K562 (cell line): ENCODE data around the gene ZNF202. TPM values are rescaled to one million over a fixed set of nuclear protein-coding genes. Genes with fewer than 3 reads are reported as not detected.
A peak's percentile ranks its signal among the peaks of the same experiment; 100 is the strongest.

Experiments
- ARID1B ChIP-seq: fragments of 450-650 bp; IDR thresholded peaks from 2 replicates; pipeline ENCODE4 v1.6.1; 2016; ENCODE audit warnings: antibody characterized with exemption, mild to moderate bottlenecking, inconsistent platforms
- CBFB ChIP-seq: sonication (generic); formaldehyde crosslinking; IDR thresholded peaks from 2 replicates; pipeline ENCODE4 v1.4.0; 2020; ENCODE audit warnings: mild to moderate bottlenecking, missing genetic modification reagents
- CTBP1 ChIP-seq: fragments of 450-650 bp; IDR thresholded peaks from 2 replicates; pipeline ENCODE4 v1.6.1; 2016; ENCODE audit warnings: borderline replicate concordance
- HMBOX1 ChIP-seq: sonication (generic); IDR thresholded peaks from 2 replicates; pipeline ENCODE4 v1.6.1; 2016
- HMGN3 ChIP-seq: IDR thresholded peaks from 2 replicates; pipeline ENCODE4 v1.6.1; 2011; ENCODE audit warnings: borderline replicate concordance, low read depth, mild to moderate bottlenecking, mixed read lengths, low read length; ENCODE audit not compliant: insufficient read length; ENCODE audit errors: extremely low read depth
- KDM5B ChIP-seq: fragments of 200-600 bp; sonication (generic); IDR thresholded peaks from 2 replicates; pipeline ENCODE4 v1.6.1; 2012; ENCODE audit warnings: low read depth, mild to moderate bottlenecking, moderate library complexity, low read length, control low read depth, inconsistent platforms; ENCODE audit not compliant: insufficient replicate concordance
- KLF10 ChIP-seq: fragments of 250-450 bp; sonication (Bioruptor Pico); IDR thresholded peaks from 2 replicates; pipeline ENCODE4 v1.6.1; 2021; ENCODE audit warnings: matching md5 sums
- KLF13 ChIP-seq: fragments of 450-650 bp; IDR thresholded peaks from 2 replicates; pipeline ENCODE4 v1.6.1; 2016; ENCODE audit warnings: missing genetic modification characterization, low read depth, mild to moderate bottlenecking, missing compliant biosample characterization, moderate library complexity, borderline replicate concordance
- MCM7 ChIP-seq, 2 experiments: fragments of 450-650 bp; IDR thresholded peaks; 2 replicates each; pipeline ENCODE4 v1.6.1; 2016 to 2018
- NR0B1 ChIP-seq: fragments of 450-650 bp; IDR thresholded peaks from one replicate; pipeline ENCODE4 v1.6.1; 2018; ENCODE audit warnings: mild to moderate bottlenecking, moderate library complexity; ENCODE audit not compliant: partially characterized antibody
- POU5F1 ChIP-seq: fragments of 150-350 bp; IDR thresholded peaks from 2 replicates; pipeline ENCODE4 v1.6.1; 2014; ENCODE audit warnings: borderline replicate concordance, low read length, low read depth, mild to moderate bottlenecking; ENCODE audit not compliant: partially characterized antibody
- RBM39 ChIP-seq: fragments of 200-400 bp; formaldehyde crosslinking; optimal IDR thresholded peaks from 2 replicates; pipeline ENCODE3; 2018; ENCODE audit warnings: low read depth, low read length
- RHOXF2B ChIP-seq: fragments of 250-450 bp; sonication (Bioruptor Pico); conservative IDR thresholded peaks from 2 replicates; pipeline ENCODE4 v1.5.1; 2021
- SMARCA5 ChIP-seq: fragments of 450-650 bp; IDR thresholded peaks from 2 replicates; pipeline ENCODE4 v1.6.1; 2016
- TAL1 ChIP-seq: fragments of 450-650 bp; IDR thresholded peaks from 2 replicates; pipeline ENCODE4 v1.6.1; 2016; ENCODE audit warnings: mild to moderate bottlenecking
- TCF7L2 ChIP-seq: fragments of 150-350 bp; IDR thresholded peaks from 2 replicates; pipeline ENCODE4 v1.6.1; 2016; ENCODE audit warnings: low read depth, mild to moderate bottlenecking, low read length, moderate library complexity
- TFAM ChIP-seq: fragments of 250-450 bp; sonication (Bioruptor Pico); conservative IDR thresholded peaks from 2 replicates; pipeline ENCODE4 v1.5.0; 2021; ENCODE audit warnings: mild to moderate bottlenecking, moderate library complexity
- THRB ChIP-seq: fragments of 450-650 bp; formaldehyde crosslinking; conservative IDR thresholded peaks from 2 replicates; pipeline ENCODE4 v1.4.0; 2022; ENCODE audit warnings: mild to moderate bottlenecking, missing genetic modification characterization
- ZBTB33 ChIP-seq: sonication (generic); formaldehyde crosslinking; IDR thresholded peaks from 2 replicates; pipeline ENCODE4 v1.8.1; 2023; ENCODE audit warnings: mild to moderate bottlenecking, missing genetic modification reagents
- ZC3H11A ChIP-seq: IDR thresholded peaks from 2 replicates; pipeline ENCODE4 v1.6.1; 2012; ENCODE audit warnings: low read depth, low read length, improper control_type of control experiment
- ZNF121 ChIP-seq: sonication (generic); formaldehyde crosslinking; conservative IDR thresholded peaks from 2 replicates; pipeline ENCODE4 v1.8.0; 2022; ENCODE audit warnings: missing genetic modification reagents
- ZNF146 ChIP-seq: IDR thresholded peaks from one replicate; pipeline ENCODE4 v1.6.1; 2018; ENCODE audit warnings: missing compliant biosample characterization; ENCODE audit not compliant: unreplicated experiment
- ZNF316 ChIP-seq: fragments of 450-650 bp; IDR thresholded peaks from 2 replicates; pipeline ENCODE4 v1.6.1; 2016
- ZNF668 ChIP-seq: fragments of 250-450 bp; sonication (Bioruptor Pico); IDR thresholded peaks from 2 replicates; pipeline ENCODE4 v1.8.0; 2022; ENCODE audit warnings: mild to moderate bottlenecking, inconsistent platforms
- ZNF696 ChIP-seq: fragments of 250-450 bp; sonication (Bioruptor Pico); conservative IDR thresholded peaks from 2 replicates; pipeline ENCODE4 v1.4.0; 2020; ENCODE audit warnings: mild to moderate bottlenecking, moderate library complexity
- polyA plus RNA-seq, 8 experiments: library from polyadenylated mRNA; depleted of rRNA in 4 of 8; stranded (reverse) in 5 of 8; unstranded in 3 of 8; fragments of >200 nt; fragmentation: Nextera tagmentation in 2 of 8; fragmentation: Illumina TruSeq in 1 of 8; extraction: Ambion mirVana in 2 of 8; extraction: Trizol in 1 of 8; gene quantifications; 2 replicates each; pipeline versions ENCODE4 v1.2.1 to v1.2.3, GENCODE V29; 2011 to 2014; ENCODE audit warnings: inconsistent platforms in 1 of 8, missing spikeins in 1 of 8
- total RNA-seq, 7 experiments: library from RNA; depleted of rRNA in 6 of 7; stranded (reverse); fragments of >200 nt in 6 of 7; fragmentation: Illumina TruSeq in 2 of 7; extraction: Trizol in 2 of 7; gene quantifications; 2 replicates each; pipeline versions ENCODE4 v1.2.1 to v1.2.3, GENCODE V29; 2011 to 2021; ENCODE audit warnings: low replicate concordance in 1 of 7

Gene ZNF202
- total and polyA plus RNA-seq, 9 of the 15 experiments (the other 6 are each of a cell fraction or from before 2014, with no cell fraction given) = 2.3 to 18.7 (median 12.7) TPM

- no peak for TF ChIP-seq ZBTB33
- TF ChIP-seq TFAM (CRISPR knock-in tag) = no peak
- no peak for TF ChIP-seq ZC3H11A
- no peak; the same call in 1 of the 2 replicates for TF ChIP-seq CTBP1
- peak; percentile 60; the same call in 1 of the 2 replicates for TF ChIP-seq KLF13 (tag)
- no peak for TF ChIP-seq RHOXF2B (CRISPR knock-in tag)
- no peak for TF ChIP-seq HMBOX1
- no peak for TF ChIP-seq ARID1B
- TF ChIP-seq THRB (CRISPR knock-in tag) = no peak
- no peak for TF ChIP-seq POU5F1
- TF ChIP-seq ZNF668 (CRISPR knock-in tag) = no peak
- no peak for TF ChIP-seq ZNF696
- TF ChIP-seq MCM7 (IDR thresholded peaks at IDR 0.05) = no peak
- TF ChIP-seq HMGN3 = peak; percentile 59
- no peak for TF ChIP-seq NR0B1
- TF ChIP-seq TCF7L2 = no peak
- no peak for TF ChIP-seq KLF10 (CRISPR knock-in tag)
- no peak for TF ChIP-seq SMARCA5
- TF ChIP-seq ZNF146 (CRISPR knock-in tag) = no peak
- no peak for TF ChIP-seq CBFB (CRISPR knock-in tag)
- no peak for TF ChIP-seq RBM39
- TF ChIP-seq KDM5B = no peak
- no peak for TF ChIP-seq ZNF121 (CRISPR knock-in tag)
- no peak for TF ChIP-seq TAL1
- TF ChIP-seq ZNF316 = no peak
Observed at GRCh38 chr11:123741159-123742030, at the start of gene ZNF202 (continued).
